Peyer's patch (tissue), 4 donors: Measurements from ENCODE around the gene GJA4.

Experiments
- CTCF ChIP-seq, 6 experiments: fragments of 450-650 bp in 4 of 6; fragments of 200-600 bp in 2 of 6; sonication (generic) in 1 of 6; IDR thresholded peaks; one replicate each; pipeline ENCODE4 v1.5.1; 2017 to 2019; ENCODE audit warnings: antibody characterized with exemption in 6 of 6, mild to moderate bottlenecking in 3 of 6, moderate library complexity in 1 of 6
- POLR2A ChIP-seq, 2 donors: fragments of 450-650 bp; IDR thresholded peaks; one replicate each; pipeline ENCODE4 v1.5.1; 2017; ENCODE audit warnings: antibody characterized with exemption in 2 of 2, mild to moderate bottlenecking in 2 of 2, moderate library complexity in 2 of 2

- TF ChIP-seq CTCF (IDR thresholded peaks at IDR 0.05) (no peak), POLR2A (IDR thresholded peaks at IDR 0.05) (no peak)
Observed at GRCh38 chr1:34792424-34792823, 375 bp upstream of the GJA4 start.
